Hepatocyte (in vitro differentiated cells): ENCODE results near the gene SLC5A4. TPM values are rescaled to one million over a fixed set of nuclear protein-coding genes. Genes with fewer than 3 reads are reported as not detected.
"Not testable (repeated sequence)": the region's sequence is repeated elsewhere in the genome, so short reads cannot be mapped to it uniquely, and the experiment has no call there.

ENCODE experiments used
- DNase-seq: peaks from one replicate; pipeline ENCODE4 v3.0.0-alpha.2; 2016; ENCODE audit warnings: low spot score
- H2AFZ ChIP-seq: fragments of 200-600 bp; sonication (generic); 2 replicates; pipeline ENCODE4 v1.6.0; 2016; ENCODE audit warnings: antibody characterized with exemption, mild to moderate bottlenecking
- H3K27ac ChIP-seq: fragments of 200-600 bp; sonication (generic); 2 replicates; pipeline ENCODE4 v1.5.1; 2016; ENCODE audit warnings: mild to moderate bottlenecking
- H3K27me3 ChIP-seq: fragments of 200-600 bp; sonication (generic); 2 replicates; pipeline ENCODE4 v1.6.1; 2016
- H3K36me3 ChIP-seq: fragments of 200-600 bp; sonication (generic); replicated peaks from 2 replicates; pipeline ENCODE4 v1.5.1; 2016; ENCODE audit warnings: low read depth; ENCODE audit not compliant: insufficient read depth
- H3K4me1 ChIP-seq: fragments of 200-600 bp; sonication (generic); 2 replicates; pipeline ENCODE4 v1.5.1; 2016; ENCODE audit warnings: mild to moderate bottlenecking, moderate library complexity; ENCODE audit not compliant: insufficient read depth
- H3K4me2 ChIP-seq: fragments of 200-600 bp; sonication (generic); 2 replicates; pipeline ENCODE4 v1.6.0; 2016
- H3K4me3 ChIP-seq: fragments of 200-600 bp; sonication (generic); 2 replicates; pipeline ENCODE4 v1.5.1; 2016; ENCODE audit warnings: mild to moderate bottlenecking
- H3K79me2 ChIP-seq: fragments of 200-600 bp; sonication (generic); 2 replicates; pipeline ENCODE4 v1.6.0; 2017; ENCODE audit warnings: mild to moderate bottlenecking
- H3K9me2 ChIP-seq: fragments of 200-600 bp; sonication (generic); replicated peaks from 2 replicates; pipeline ENCODE4 v1.6.0; 2017; ENCODE audit warnings: mild to moderate bottlenecking; ENCODE audit not compliant: insufficient read depth
- H3K9me3 ChIP-seq: fragments of 200-600 bp; sonication (generic); 2 replicates; pipeline ENCODE4 v1.5.1; 2016; ENCODE audit warnings: low read depth, mild to moderate bottlenecking
- H4K20me1 ChIP-seq: fragments of 200-600 bp; sonication (generic); 2 replicates; pipeline ENCODE4 v1.6.0; 2016; ENCODE audit warnings: mild to moderate bottlenecking; ENCODE audit not compliant: insufficient read depth, poor library complexity, severe bottlenecking
- CTCF ChIP-seq: fragments of 200-600 bp; sonication (generic); IDR thresholded peaks from 2 replicates; pipeline ENCODE4 v1.5.1; 2016; ENCODE audit warnings: antibody characterized with exemption, mild to moderate bottlenecking; ENCODE audit not compliant: poor library complexity
- EZH2 ChIP-seq: fragments of 200-600 bp; sonication (generic); IDR thresholded peaks from 2 replicates; pipeline ENCODE4 v1.6.1; 2016; ENCODE audit warnings: antibody characterized with exemption, mild to moderate bottlenecking, borderline replicate concordance
- EZH2phosphoT487 ChIP-seq: fragments of 200-600 bp; sonication (generic); IDR thresholded peaks from one replicate; pipeline ENCODE4 v1.6.1; 2018; ENCODE audit warnings: antibody characterized with exemption, mild to moderate bottlenecking, low read depth, moderate library complexity; ENCODE audit not compliant: unreplicated experiment, severe bottlenecking
- WGBS: methylation state at CpG from one replicate; pipeline ENCODE4 v1.1.6; 2016; ENCODE audit warnings: low lambda C conversion rate; ENCODE audit errors: missing lambda C conversion rate; 5-methylcytosine and 5-hydroxymethylcytosine counted together
- polyA plus RNA-seq: library from polyadenylated mRNA; unstranded; fragments of >200 nt; fragmentation: Nextera tagmentation; extraction: Ambion mirVana; gene quantifications from 2 replicates; pipeline ENCODE4 v1.2.1, GENCODE V29; 2016
- total RNA-seq: library from RNA; depleted of rRNA; stranded (reverse); fragments of >200 nt; gene quantifications from 2 replicates; pipeline ENCODE4 v1.2.3, GENCODE V29; 2014

Gene SLC5A4
- total RNA-seq (0.47 TPM in 1 of 2 replicates, not detected in the other), polyA plus RNA-seq (0.07 TPM in 1 of 2 replicates, not detected in the other)

GRCh38 chr22:32255217-32255616 lies at the start of gene SLC5A4:
Gene SLC5A4, minus strand, starts transcription at chr22:32255347. Its CDS starts 18 bp downstream, at chr22:32255329.
- H4K20me1 ChIP-seq: no peaks in the 10 kb centered on the region
- no peaks in the 10 kb centered on the region for H3K27me3 ChIP-seq
- H3K4me2 ChIP-seq: no peak within 1 kb of the TSS
- H3K9me3 ChIP-seq: no peaks in the 10 kb centered on the region
- TF ChIP-seq CTCF (no peak), EZH2 (no peak), EZH2phosphoT487 (no peak)
- no peak within 1 kb of the TSS for H3K4me3 ChIP-seq
- H3K79me2 ChIP-seq: no peaks in the 10 kb centered on the region
- no peaks in the 10 kb centered on the region for H3K36me3 ChIP-seq
- no peaks in the 10 kb centered on the region for H3K9me2 ChIP-seq
- H3K27ac ChIP-seq: no peak within 1 kb of the TSS
- no peak within 1 kb of the TSS for H2AFZ ChIP-seq
- WGBS: 82% methylated on average over 5 of the region's 5 CpGs
- H3K4me1 ChIP-seq: no peaks in the 10 kb centered on the region
- no peak for DNase-seq

- H3K27me3 ChIP-seq, H4K20me1 ChIP-seq: not testable (repeated sequence)
Observed at GRCh38 chr22:32293921-32294320, 38.8 kb upstream of the SLC5A4 start.

GRCh38 chr22:32286290-32286840 lies 31.2 kb upstream of the SLC5A4 start:
- Histone ChIP-seq H3K4me2 (no peak overlapping the region), H3K36me3 (no peaks in the 10 kb centered on the region), H3K9me3 (no peaks in the 10 kb centered on the region), H3K4me3 (no peak overlapping the region), H3K9me2 (no peaks in the 10 kb centered on the region), H3K27me3 (no peaks in the 10 kb centered on the region), H2AFZ (no peak overlapping the region), H3K4me1 (no peaks in the 10 kb centered on the region), H3K27ac (no peak overlapping the region), H4K20me1 (no peaks in the 10 kb centered on the region), H3K79me2 (no peaks in the 10 kb centered on the region)
- TF ChIP-seq CTCF (no peak), EZH2 (no peak), EZH2phosphoT487 (no peak)
- WGBS: 93% methylated on average over 3 of the region's 3 CpGs
- no peak for DNase-seq

More at GRCh38 chr22:32293921-32294320, 38.8 kb upstream of the SLC5A4 start:
- H3K9me2 ChIP-seq, H3K9me3 ChIP-seq, H3K36me3 ChIP-seq, DNase-seq, H3K4me3 ChIP-seq, H3K27ac ChIP-seq, H3K79me2 ChIP-seq, H2AFZ ChIP-seq, H3K4me1 ChIP-seq, H3K4me2 ChIP-seq: not testable (repeated sequence)

GRCh38 chr22:32281072-32281471 lies 25.9 kb upstream of the SLC5A4 start:
- H3K36me3 ChIP-seq: no peaks in the 10 kb centered on the region
- DNase-seq: no peak
- no peaks in the 10 kb centered on the region for H3K79me2 ChIP-seq
- TF ChIP-seq EZH2phosphoT487: no peak
- TF ChIP-seq EZH2: no peak
- TF ChIP-seq CTCF: no peak
- H3K4me2 ChIP-seq: no peak overlapping the region
- H3K27ac ChIP-seq: no peak overlapping the region
- H2AFZ ChIP-seq: no peak overlapping the region
- H3K9me3 ChIP-seq: no peaks in the 10 kb centered on the region
- no peaks in the 10 kb centered on the region for H3K27me3 ChIP-seq
- H4K20me1 ChIP-seq: no peaks in the 10 kb centered on the region
- H3K9me2 ChIP-seq: no peaks in the 10 kb centered on the region
- WGBS: 68% methylated on average over 11 of the region's 11 CpGs
- H3K4me1 ChIP-seq: no peaks in the 10 kb centered on the region
- no peak overlapping the region for H3K4me3 ChIP-seq

- not testable (repeated sequence) for H2AFZ ChIP-seq, H3K79me2 ChIP-seq, H3K27ac ChIP-seq, H3K27me3 ChIP-seq, H3K36me3 ChIP-seq, H3K4me2 ChIP-seq, H3K4me3 ChIP-seq, H3K9me3 ChIP-seq, H3K4me1 ChIP-seq, DNase-seq, H3K9me2 ChIP-seq, H4K20me1 ChIP-seq
- WGBS: 83% methylated on average over 2 of the region's 4 CpGs
Observed at GRCh38 chr22:32275353-32275752, 20.2 kb upstream of the SLC5A4 start.
